Osteoblast (primary cell): Measurements from ENCODE around the gene USH2A. TPM values are rescaled to one million over a fixed set of nuclear protein-coding genes. Genes with fewer than 3 reads are reported as not detected.

ENCODE experiments used
- DNase-seq: peaks from one replicate; pipeline ENCODE4 v3.0.0; 2011; ENCODE audit warnings: low spot score, mixed read lengths; ENCODE audit not compliant: insufficient read length; ENCODE audit errors: missing footprints
- H2AFZ ChIP-seq: 2 replicates; pipeline ENCODE4 v1.6.0; 2011; ENCODE audit warnings: mild to moderate bottlenecking, low read length
- H3K27ac ChIP-seq: 2 replicates; pipeline ENCODE4 v1.5.1; 2011; ENCODE audit warnings: mild to moderate bottlenecking, low read depth, low read length, moderate library complexity
- H3K27me3 ChIP-seq: 2 replicates; pipeline ENCODE4 v1.6.0; 2012; ENCODE audit warnings: mild to moderate bottlenecking, control low read depth, inconsistent platforms, low read length, moderate library complexity; ENCODE audit not compliant: insufficient read depth
- H3K36me3 ChIP-seq: 2 replicates; pipeline ENCODE4 v1.5.1; 2011; ENCODE audit warnings: mild to moderate bottlenecking, low read length, control low read depth, moderate library complexity; ENCODE audit not compliant: insufficient read depth
- H3K4me1 ChIP-seq: 2 replicates; pipeline ENCODE4 v1.5.1; 2011; ENCODE audit warnings: mild to moderate bottlenecking, low read length, control low read depth, moderate library complexity; ENCODE audit not compliant: insufficient read depth
- H3K4me2 ChIP-seq: 2 replicates; pipeline ENCODE4 v1.6.0; 2011; ENCODE audit warnings: mild to moderate bottlenecking, low read length; ENCODE audit not compliant: insufficient read depth
- H3K4me3 ChIP-seq: fragments of 200-600 bp; sonication (generic); 3 replicates; pipeline ENCODE4 v1.5.1; 2012; ENCODE audit warnings: mild to moderate bottlenecking, low read length, inconsistent platforms; ENCODE audit not compliant: insufficient read depth
- H3K79me2 ChIP-seq: 2 replicates; pipeline ENCODE4 v1.6.0; 2012; ENCODE audit warnings: mild to moderate bottlenecking, low read length, control low read depth, inconsistent platforms; ENCODE audit not compliant: insufficient read depth
- H3K9me3 ChIP-seq: 2 replicates; pipeline ENCODE4 v1.5.1; 2011; ENCODE audit warnings: low read depth, low read length, control low read depth
- H4K20me1 ChIP-seq: 2 replicates; pipeline ENCODE4 v1.6.0; 2012; ENCODE audit warnings: mild to moderate bottlenecking, low read length, control low read depth; ENCODE audit not compliant: insufficient read depth
- CTCF ChIP-seq: IDR thresholded peaks from 2 replicates; pipeline ENCODE4 v1.5.1; 2011; ENCODE audit warnings: mild to moderate bottlenecking, low read depth, low read length, moderate library complexity; ENCODE audit errors: extremely low read depth
- total RNA-seq: library from RNA; depleted of rRNA; stranded (reverse); fragments of >200 nt; gene quantifications from 2 replicates; pipeline ENCODE4 v1.2.3, GENCODE V29; 2012

Gene USH2A
- total RNA-seq, 1 donor, result under 0.01 TPM

- Histone ChIP-seq H3K4me2 (no peak overlapping the region), H3K27me3 (no peaks in the 10 kb centered on the region), H3K79me2 (no peaks in the 10 kb centered on the region), H3K4me1 (no peaks in the 10 kb centered on the region), H4K20me1 (no peaks in the 10 kb centered on the region), H3K36me3 (no peaks in the 10 kb centered on the region), H3K4me3 (no peak overlapping the region), H3K27ac (no peak overlapping the region), H3K9me3 (no peaks in the 10 kb centered on the region), H2AFZ (no peak overlapping the region)
- no peak for DNase-seq
- TF ChIP-seq CTCF, result no peak
Observed at GRCh38 chr1:216111842-216112241, 311.4 kb downstream of the USH2A start.

GRCh38 chr1:216095400-216095799 lies 327.8 kb downstream of the USH2A start:
- H3K4me3 ChIP-seq, result no peak overlapping the region

GRCh38 chr1:216090556-216090955 lies 332.7 kb downstream of the USH2A start:
- Histone ChIP-seq H2AFZ (no peak overlapping the region), H3K36me3 (no peaks in the 10 kb centered on the region), H3K4me2 (no peak overlapping the region), H3K27me3 (no peaks in the 10 kb centered on the region), H4K20me1 (no peaks in the 10 kb centered on the region), H3K27ac (no peak overlapping the region), H3K9me3 (no peaks in the 10 kb centered on the region), H3K4me3 (no peak overlapping the region), H3K79me2 (no peaks in the 10 kb centered on the region), H3K4me1 (no peaks in the 10 kb centered on the region)
- DNase-seq, result no peak
- no peak for TF ChIP-seq CTCF

More at GRCh38 chr1:216095400-216095799, 327.8 kb downstream of the USH2A start:
- H2AFZ ChIP-seq, result no peak overlapping the region
- no peak for DNase-seq
- H3K9me3 ChIP-seq, result no peaks in the 10 kb centered on the region
- no peak overlapping the region for H3K4me2 ChIP-seq
- no peaks in the 10 kb centered on the region for H3K36me3 ChIP-seq
- TF ChIP-seq CTCF, result no peak
- H3K27me3 ChIP-seq, result no peaks in the 10 kb centered on the region
- H3K27ac ChIP-seq, result no peak overlapping the region
- H4K20me1 ChIP-seq, result no peaks in the 10 kb centered on the region
- H3K4me1 ChIP-seq, result no peaks in the 10 kb centered on the region
- no peaks in the 10 kb centered on the region for H3K79me2 ChIP-seq

- no peak for TF ChIP-seq CTCF
- DNase-seq, result no peak
- H3K79me2 ChIP-seq, result no peaks in the 10 kb centered on the region
- no peaks in the 10 kb centered on the region for H4K20me1 ChIP-seq
- no peaks in the 10 kb centered on the region for H3K27me3 ChIP-seq
- H3K4me1 ChIP-seq, result no peaks in the 10 kb centered on the region
- no peak overlapping the region for H3K4me3 ChIP-seq
- H2AFZ ChIP-seq, result no peak overlapping the region
- H3K4me2 ChIP-seq, result no peak overlapping the region
- no peaks in the 10 kb centered on the region for H3K36me3 ChIP-seq
- no peaks in the 10 kb centered on the region for H3K9me3 ChIP-seq
- no peak overlapping the region for H3K27ac ChIP-seq
Observed at GRCh38 chr1:216086678-216087077, 336.6 kb downstream of the USH2A start.
